GM13977 (cell line): ENCODE measurements around the gene ITGA7.

Source experiments
- DNase-seq: peaks from one replicate; pipeline ENCODE4 v3.0.0; 2012; ENCODE audit warnings: low spot score
- CTCF ChIP-seq: IDR thresholded peaks from 2 replicates; pipeline ENCODE4 v1.5.1; 2012; ENCODE audit warnings: mild to moderate bottlenecking, control low read depth; ENCODE audit not compliant: insufficient read depth; ENCODE audit errors: extremely low read depth, missing control alignments
- in situ Hi-C: fragments of 300-500 bp; cut with MboI; formaldehyde crosslinking; loops from one replicate; pipeline ENCODE4 v1.12.0; 2022; ENCODE audit warnings: low sequenced_read_pairs, low pct_unique_long_range_greater_than_20kb, mixed read lengths, inconsistent platforms; ENCODE audit not compliant: unreplicated experiment

The ITGA7 gene

GRCh38 chr12:55699471-55700055 lies 8.1 kb downstream of the ITGA7 start:
- in situ Hi-C loops = no loop called here
- no peak for DNase-seq
- TF ChIP-seq CTCF = no peak

- no peak for TF ChIP-seq CTCF
- no peak for DNase-seq
- in situ Hi-C loops = no loop called here
These were observed 8.7 kb downstream of the ITGA7 start for GRCh38 chr12:55698965-55699364.

- no peak for DNase-seq
- in situ Hi-C loops = no loop called here
- TF ChIP-seq CTCF = no peak
These were observed 9.3 kb downstream of the ITGA7 start for GRCh38 chr12:55698241-55698955.

DNA sequence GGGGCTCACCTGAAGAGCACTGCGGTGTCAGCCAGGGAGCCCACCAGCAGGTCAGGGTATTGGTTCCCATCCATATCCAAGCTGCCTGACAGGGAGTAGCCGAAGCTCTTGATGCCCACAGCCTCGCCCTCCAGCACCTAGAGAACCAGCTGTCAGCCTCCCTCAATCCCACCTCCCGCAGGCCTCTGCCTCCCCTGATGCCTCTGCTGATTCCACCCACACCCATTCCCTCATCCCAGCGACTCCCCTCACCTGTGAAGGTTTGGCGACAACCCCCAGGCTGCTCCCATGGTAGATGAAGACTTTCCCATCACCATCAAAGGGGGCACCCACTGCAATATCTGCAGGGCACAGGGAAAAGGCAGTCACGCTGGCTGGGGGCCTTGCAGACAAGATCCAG lies 10.0 kb downstream of the ITGA7 start:
- TF ChIP-seq CTCF = no peak
- in situ Hi-C loops = no loop called here
- DNase-seq = no peak

GRCh38 chr12:55696796-55697462 lies 10.8 kb downstream of the ITGA7 start:
- no peak for DNase-seq
- in situ Hi-C loops = no loop called here
- TF ChIP-seq CTCF = no peak

DNA sequence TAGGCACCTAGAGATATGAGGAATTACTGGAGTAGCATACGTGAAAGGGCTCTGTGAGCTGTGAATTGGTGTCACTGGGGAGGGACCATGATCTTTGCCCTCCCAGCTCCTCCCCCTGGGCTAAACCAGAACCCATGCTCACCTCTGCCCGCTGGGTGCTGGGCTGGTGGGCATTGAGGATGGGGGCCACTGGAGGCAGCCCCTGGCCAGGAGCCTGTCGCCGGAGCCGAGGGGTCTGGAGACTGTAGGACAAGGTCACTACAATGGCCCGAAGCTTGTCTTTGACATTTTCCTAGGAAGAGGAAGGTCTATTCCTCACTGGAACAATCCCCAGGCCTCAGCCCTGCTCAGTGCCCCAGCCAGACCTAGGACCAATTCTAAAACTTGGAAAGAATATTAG lies 11.6 kb downstream of the ITGA7 start:
- no peak for TF ChIP-seq CTCF
- in situ Hi-C loops = no loop called here
- DNase-seq = no peak
